Measurements from ENCODE around the gene LYAR. TPM values are rescaled to one million over a fixed set of nuclear protein-coding genes. Genes with fewer than 3 reads are reported as not detected.

Gene LYAR
- total RNA-seq, 1 experiment from 2014 or later, result 29.8 TPM

- ChIA-PET CTCF (no interaction called here), POLR2A (no interaction called here)
- Histone ChIP-seq H3K4me1 (no peaks in the 10 kb centered on the region), H3K36me3 (ENCODE audit: control insufficient read depth, insufficient read depth, low read length) (no peaks in the 10 kb centered on the region; the same call in 1 of the 2 replicates), H3K9me3 (no peaks in the 10 kb centered on the region), H3K4me3 (ENCODE audit: low read depth, low read length) (no peak overlapping the region), H3K27me3 (replicated peaks; ENCODE audit: control insufficient read depth, insufficient read depth, low read length) (no peaks in the 10 kb centered on the region)
- Mint-ChIP-seq H3K27ac (ENCODE audit: unreplicated experiment) (no peak overlapping the region), H3K9me3 (ENCODE audit: unreplicated experiment) (no peaks in the 10 kb centered on the region), H3K36me3 (ENCODE audit: insufficient read depth, unreplicated experiment) (peaks cover 15% of the 10 kb centered on the region), H3K4me3 (ENCODE audit: unreplicated experiment) (no peak overlapping the region), H3K4me1 (ENCODE audit: low read depth, unreplicated experiment) (no peaks in the 10 kb centered on the region), H3K27me3 (ENCODE audit: insufficient read depth, unreplicated experiment) (no peaks in the 10 kb centered on the region)
- DNase-seq, result no peak
- intact Hi-C loops (cut with micrococcal nuclease; ENCODE audit: unreplicated experiment), result no loop called here
- TF ChIP-seq CTCF (IDR thresholded peaks at IDR 0.05; ENCODE audit: insufficient read depth in 1 of 2, low read depth in 1 of 2, low read length in 1 of 2, severe bottlenecking in 1 of 2, unreplicated experiment in 1 of 2), result no peak
- BruUV-seq (replicated peaks), result no TSS peak
These were observed 12.5 kb upstream of the LYAR start for GRCh38 chr4:4302416-4302815.

DNA sequence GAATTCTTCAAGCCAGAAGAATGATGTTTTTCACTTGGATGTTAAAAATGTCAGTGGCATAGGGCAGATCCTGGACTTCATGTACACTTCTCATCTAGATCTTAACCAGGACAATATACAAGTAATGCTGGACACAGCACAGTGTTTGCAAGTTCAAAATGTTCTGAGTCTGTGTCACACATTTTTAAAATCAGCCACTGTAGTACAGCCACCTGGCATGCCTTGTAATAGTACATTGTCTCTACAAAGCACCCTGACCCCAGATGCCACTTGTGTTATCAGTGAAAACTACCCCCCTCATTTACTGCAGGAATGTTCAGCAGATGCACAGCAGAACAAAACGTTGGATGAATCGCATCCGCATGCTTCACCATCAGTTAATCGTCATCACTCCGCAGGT lies 12.0 kb upstream of the LYAR start:
- H3K27me3 Mint-ChIP-seq (ENCODE audit: insufficient read depth, unreplicated experiment), result no peaks in the 10 kb centered on the region
- no peak overlapping the region for H3K4me3 Mint-ChIP-seq (ENCODE audit: unreplicated experiment)
- TF ChIP-seq CTCF (IDR thresholded peaks at IDR 0.05; ENCODE audit: insufficient read depth in 1 of 2, low read depth in 1 of 2, low read length in 1 of 2, severe bottlenecking in 1 of 2, unreplicated experiment in 1 of 2), result no peak
- no TSS peak for BruUV-seq (replicated peaks)
- H3K9me3 Mint-ChIP-seq (ENCODE audit: unreplicated experiment), result no peaks in the 10 kb centered on the region
- POLR2A ChIA-PET, result no interaction called here
- Histone ChIP-seq H3K4me3 (ENCODE audit: low read depth, low read length) (no peak overlapping the region), H3K4me1 (no peaks in the 10 kb centered on the region), H3K9me3 (no peaks in the 10 kb centered on the region), H3K36me3 (ENCODE audit: control insufficient read depth, insufficient read depth, low read length) (no peaks in the 10 kb centered on the region; the same call in 1 of the 2 replicates), H3K27me3 (replicated peaks; ENCODE audit: control insufficient read depth, insufficient read depth, low read length) (no peaks in the 10 kb centered on the region)
- no peaks in the 10 kb centered on the region for H3K4me1 Mint-ChIP-seq (ENCODE audit: low read depth, unreplicated experiment)
- H3K36me3 Mint-ChIP-seq (ENCODE audit: insufficient read depth, unreplicated experiment), result peaks cover 15% of the 10 kb centered on the region
- H3K27ac Mint-ChIP-seq (ENCODE audit: unreplicated experiment), result no peak overlapping the region
- CTCF ChIA-PET, result no interaction called here
- no peak for DNase-seq
- intact Hi-C loops (cut with micrococcal nuclease; ENCODE audit: unreplicated experiment), result no loop called here

GRCh38 chr4:4299006-4299405 lies 9.1 kb upstream of the LYAR start:
- Mint-ChIP-seq H3K4me1 (ENCODE audit: low read depth, unreplicated experiment) (no peaks in the 10 kb centered on the region), H3K9me3 (ENCODE audit: unreplicated experiment) (peaks cover 20% of the 10 kb centered on the region), H3K4me3 (ENCODE audit: unreplicated experiment) (no peak overlapping the region), H3K27ac (ENCODE audit: unreplicated experiment) (no peak overlapping the region), H3K27me3 (ENCODE audit: insufficient read depth, unreplicated experiment) (no peaks in the 10 kb centered on the region), H3K36me3 (ENCODE audit: insufficient read depth, unreplicated experiment) (peaks cover 15% of the 10 kb centered on the region)
- Histone ChIP-seq H3K4me1 (no peaks in the 10 kb centered on the region), H3K9me3 (no peaks in the 10 kb centered on the region), H3K4me3 (ENCODE audit: low read depth, low read length) (no peak overlapping the region), H3K36me3 (ENCODE audit: control insufficient read depth, insufficient read depth, low read length) (no peaks in the 10 kb centered on the region; the same call in 1 of the 2 replicates), H3K27me3 (replicated peaks; ENCODE audit: control insufficient read depth, insufficient read depth, low read length) (no peaks in the 10 kb centered on the region)
- DNase-seq, result no peak
- ChIA-PET POLR2A (no interaction called here), CTCF (no interaction called here)
- intact Hi-C loops (cut with micrococcal nuclease; ENCODE audit: unreplicated experiment), result no loop called here
- BruUV-seq (replicated peaks), result no TSS peak
- no peak for TF ChIP-seq CTCF (IDR thresholded peaks at IDR 0.05; ENCODE audit: insufficient read depth in 1 of 2, low read depth in 1 of 2, low read length in 1 of 2, severe bottlenecking in 1 of 2, unreplicated experiment in 1 of 2)

Data from Caco-2 (cell line).